Right renal cortex interstitium (tissue), 3 donors: ENCODE results near the gene SLC43A2. TPM values are rescaled to one million over a fixed set of nuclear protein-coding genes. Genes with fewer than 3 reads are reported as not detected.

ENCODE experiments used
- DNase-seq, 3 donors: peaks; one replicate each; pipeline ENCODE4 v3.0.0-alpha.2; 2013; ENCODE audit warnings: low read depth in 3 of 3, low spot score in 2 of 3
- polyA plus RNA-seq, 3 donors: library from polyadenylated mRNA; unstranded; fragments of 120-200 nt; gene quantifications; one replicate each; pipeline ENCODE4 v1.2.1, GENCODE V29; 2013; ENCODE audit not compliant: insufficient read length in 3 of 3

Gene SLC43A2
- polyA plus RNA-seq, 3 donors: 28.8 to 33.5 (median 30.7) TPM

DNA sequence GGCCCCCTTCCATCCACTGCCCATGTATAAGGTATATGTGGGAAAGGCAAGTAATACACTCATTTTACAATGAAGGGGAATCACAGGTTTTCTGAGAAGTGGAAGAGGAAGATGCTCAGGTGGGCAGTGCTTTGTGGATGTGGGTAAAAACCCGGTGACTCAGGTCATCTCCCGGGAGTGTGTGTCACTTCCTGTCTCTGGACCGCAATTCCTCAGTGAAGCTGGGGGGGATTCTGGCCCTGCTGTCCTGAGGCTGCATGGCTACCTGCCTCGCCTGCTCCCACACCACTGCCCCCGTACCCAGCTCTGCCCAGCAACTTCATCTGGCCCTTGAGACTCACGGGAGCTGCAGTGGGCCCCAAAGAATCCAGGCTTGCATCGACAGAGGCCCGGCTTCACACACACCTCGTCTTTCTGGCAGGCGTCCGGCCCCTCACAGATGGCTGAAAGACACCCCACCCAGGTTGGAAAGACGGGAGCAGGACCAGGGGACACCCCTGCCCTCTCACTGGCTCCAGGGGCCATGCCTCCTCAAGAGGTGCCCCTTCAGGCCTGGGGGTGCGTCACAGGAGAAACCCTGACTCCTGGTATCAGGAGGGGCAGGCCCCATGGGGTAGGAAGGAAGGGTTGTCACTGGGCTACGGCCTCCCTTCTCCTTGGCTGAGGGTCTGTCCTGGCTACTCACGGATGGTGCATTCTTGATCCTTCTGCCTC lies 16.0 kb upstream of the SLC43A2 start:
- DNase-seq: no peak

DNA sequence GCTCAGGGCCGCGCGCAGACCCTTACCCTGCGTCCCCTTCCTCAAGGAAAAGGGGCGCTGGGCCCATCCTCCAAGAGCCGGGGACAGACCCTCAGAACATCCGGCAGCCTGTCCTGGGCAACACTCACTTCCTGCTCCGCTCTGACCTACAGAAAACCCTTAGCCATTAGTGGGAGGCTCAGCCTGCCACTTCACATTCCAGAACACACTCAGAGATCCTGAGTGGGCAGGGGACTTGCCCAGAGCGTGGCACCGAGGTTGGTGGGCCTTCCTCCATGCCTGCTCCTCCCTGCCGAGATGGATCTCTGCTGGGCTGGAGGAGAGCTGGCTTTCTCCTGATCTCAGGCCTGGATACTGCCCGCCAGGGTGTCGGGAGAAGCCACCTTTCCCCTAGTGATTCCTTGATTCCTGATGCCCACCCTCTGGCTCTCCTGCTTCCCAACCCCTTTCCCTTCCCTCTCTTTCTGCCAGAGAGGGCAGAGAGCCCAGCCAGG lies 15.4 kb upstream of the SLC43A2 start:
- no peak for DNase-seq

DNA sequence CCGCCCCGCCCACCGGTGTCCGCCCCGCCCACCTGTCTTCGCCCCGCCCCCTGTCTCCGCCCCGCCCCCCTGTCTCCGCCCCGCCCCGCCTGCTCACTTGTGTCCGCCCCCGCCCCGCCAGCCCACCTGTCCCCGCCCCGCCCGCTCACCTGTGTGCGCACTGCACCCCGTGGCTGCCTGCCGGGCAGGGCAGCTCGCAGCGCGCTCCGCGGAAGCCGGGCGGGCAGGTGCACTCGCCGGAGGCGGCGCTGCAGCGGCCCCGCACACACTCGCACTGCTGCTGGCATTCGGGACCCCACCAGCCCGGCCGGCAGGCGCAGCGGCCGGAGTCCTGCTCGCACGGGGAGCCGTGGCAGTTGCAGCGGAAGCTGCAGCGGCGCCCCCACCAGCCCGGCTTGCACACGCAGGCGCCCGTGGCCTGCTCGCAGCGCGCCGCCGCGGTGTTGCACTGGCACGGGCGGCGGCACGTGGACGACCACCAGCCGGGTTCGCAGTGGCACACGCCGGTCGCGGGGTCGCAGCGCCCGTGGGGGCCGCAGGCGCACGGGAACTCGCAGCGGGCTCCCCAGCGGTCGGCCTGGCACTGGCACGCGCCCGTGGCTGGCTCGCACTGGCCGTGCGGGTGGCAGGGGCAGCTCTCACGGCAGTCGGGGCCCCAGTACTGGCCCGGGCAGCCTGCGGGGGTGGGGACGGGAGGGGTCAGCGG lies 14.8 kb upstream of the SLC43A2 start:
- DNase-seq: no peak

DNA sequence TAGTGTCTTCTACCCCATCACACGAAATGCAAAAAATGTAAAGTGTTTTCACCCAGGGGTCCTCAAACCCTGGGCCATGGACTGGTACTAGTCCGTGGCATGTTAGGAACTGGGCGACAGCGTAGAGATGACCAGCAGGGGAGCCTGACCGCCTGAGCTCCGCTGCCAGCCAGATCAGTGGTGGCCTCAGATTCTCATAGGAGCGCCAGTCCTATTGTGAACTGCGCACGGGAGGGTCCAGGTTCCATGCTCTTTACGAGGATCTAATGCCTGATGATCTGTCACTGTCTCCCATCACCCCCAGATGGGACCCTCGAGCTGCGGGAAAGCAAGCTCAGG lies 12.4 kb upstream of the SLC43A2 start:
- DNase-seq: no peak

DNA sequence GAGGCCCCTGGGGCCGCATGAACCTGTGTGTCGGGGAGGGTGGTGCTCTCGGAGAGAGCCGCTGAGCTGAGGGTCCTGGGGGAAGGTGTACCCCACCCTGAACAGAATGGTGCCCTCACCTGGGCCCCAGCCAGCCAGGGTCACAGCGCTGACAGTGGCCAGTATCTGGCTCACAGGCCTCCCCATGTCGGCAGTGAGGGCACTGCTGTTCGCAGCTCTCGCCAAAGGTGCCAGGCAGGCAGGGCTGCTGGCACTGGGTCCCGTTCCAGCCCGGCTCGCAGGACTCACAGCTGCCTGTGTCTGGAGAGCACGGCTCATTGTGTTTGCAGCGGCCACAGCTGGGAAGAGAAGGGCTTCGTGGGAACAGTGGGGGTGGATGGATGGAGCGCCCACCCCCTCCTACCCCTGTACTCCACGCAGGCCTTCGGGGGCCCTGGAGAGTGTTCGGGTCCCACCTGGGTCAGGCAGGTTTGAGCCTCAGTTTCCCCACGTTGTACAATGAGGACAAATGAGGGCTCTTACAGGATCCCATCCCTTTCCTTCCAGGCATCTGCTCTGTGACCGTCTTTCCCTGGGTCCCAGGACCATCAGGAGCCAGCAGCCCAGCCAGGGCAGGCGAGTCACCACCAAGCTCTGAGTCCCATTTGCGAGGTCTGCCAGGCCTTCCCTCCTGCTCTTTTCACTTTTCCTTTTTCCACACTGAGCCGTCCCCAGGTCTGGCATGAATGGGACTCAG lies 11.9 kb upstream of the SLC43A2 start:
- no peak for DNase-seq

DNA sequence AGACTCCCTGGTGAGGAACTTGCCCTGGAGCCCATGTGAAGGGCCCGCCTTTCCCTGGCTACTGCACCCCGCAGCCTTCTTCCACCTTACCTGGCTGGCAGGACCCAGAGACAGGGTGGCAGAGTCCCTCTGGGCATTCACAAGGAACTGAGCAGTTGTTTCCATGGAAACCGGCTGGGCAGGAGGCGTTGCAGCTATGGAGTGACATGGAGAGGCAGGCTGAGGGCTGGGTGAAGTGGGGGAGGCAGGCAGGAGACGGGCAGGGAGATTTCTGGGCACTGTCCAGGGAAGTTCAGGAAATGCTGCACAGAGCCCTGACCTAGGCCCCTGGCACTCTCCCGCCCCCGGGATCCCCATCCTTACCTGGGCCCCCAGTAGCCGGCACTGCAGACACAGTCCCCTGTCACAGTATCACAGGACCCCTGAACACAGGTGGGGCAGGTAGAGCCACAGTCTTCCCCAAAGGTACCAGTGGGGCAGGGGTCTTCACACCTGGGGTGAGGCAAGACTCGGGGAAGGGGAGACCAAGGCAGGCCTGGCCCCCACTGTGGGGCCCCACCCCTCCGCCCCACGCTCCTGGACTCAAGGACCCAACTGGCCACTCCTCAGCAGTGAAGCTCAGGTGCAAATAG lies 11.0 kb upstream of the SLC43A2 start:
- DNase-seq: no peak

DNA sequence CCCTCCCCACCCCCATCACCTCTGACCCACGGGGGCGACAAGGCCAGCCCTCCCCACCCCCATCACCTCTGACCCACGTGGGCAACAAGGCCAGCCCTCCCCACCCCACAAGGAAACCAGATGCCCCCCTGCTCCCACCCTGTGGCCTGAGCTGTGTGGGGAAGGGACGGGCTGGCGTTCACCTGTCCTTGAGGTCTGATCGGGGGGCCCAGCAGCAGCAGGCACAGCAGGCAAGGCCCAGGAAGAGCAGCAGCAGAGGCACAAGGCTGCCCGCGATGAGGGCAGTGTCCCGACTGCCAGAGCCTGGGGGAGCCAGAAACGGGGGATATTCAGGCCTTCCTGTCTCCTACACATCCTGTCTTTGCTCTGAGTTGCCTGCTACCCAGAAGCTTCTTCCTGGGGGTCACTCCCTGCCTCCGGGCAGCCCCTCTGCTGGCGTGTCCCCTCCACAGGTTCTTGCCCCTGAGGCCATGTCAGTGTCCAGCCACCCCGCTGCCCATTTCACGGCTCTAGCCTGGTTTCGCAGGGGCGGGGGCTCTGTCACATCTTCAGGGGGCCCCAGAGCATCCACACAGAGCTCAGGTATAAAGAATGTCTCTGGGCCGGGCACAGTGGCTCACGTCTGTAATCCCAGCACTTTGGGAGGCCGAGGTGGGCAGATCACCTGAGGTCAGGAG lies 10.1 kb upstream of the SLC43A2 start:
- no peak for DNase-seq

DNA sequence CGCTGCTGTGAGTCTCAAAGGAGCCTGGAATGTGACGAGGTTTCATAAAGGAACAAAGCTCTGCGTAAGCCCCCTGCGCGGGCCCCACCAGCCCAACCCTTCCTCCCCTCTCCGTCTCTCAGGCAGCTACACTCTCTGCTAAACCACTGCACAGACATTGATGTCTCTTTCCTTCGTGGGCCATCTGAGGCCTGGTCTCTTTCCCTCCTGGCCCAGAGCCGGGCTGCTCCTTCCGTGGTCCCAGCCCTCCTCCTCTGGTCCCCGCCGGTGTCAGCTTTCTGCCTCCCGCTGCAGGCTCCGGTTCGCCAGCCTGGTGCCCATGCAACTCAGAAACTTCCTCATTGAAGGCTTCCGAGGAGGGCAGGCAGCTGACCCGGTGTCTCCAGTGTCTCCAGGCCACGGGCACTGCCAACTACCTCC lies 9.5 kb upstream of the SLC43A2 start:
- no peak for DNase-seq

DNA sequence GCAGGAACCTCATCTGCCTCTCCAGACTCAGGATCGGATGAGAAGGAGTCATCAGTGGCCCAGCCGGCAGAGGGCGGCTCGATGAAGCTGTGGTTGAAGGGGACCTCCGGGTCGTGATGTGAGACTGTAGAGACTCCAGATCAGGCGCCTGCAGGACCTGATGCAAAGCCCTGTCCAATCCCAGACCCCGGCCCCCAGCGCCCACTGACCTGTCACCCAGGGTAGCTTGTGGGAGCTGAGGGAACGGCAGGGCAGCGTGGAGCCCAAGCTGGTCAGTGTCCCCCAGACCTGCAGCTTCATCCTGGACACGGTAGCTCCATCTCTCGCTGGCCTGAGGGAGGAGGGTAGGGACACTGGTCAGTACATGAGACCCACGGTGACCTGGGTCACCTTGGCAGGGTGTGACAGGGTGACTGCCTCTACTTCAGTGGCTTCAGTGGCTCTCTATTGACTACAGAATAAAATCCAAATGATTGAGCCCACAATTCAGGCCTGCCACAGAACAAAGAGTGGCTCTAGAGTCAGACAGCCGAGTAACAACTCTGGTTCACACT lies 8.2 kb upstream of the SLC43A2 start:
- no peak for DNase-seq

DNA sequence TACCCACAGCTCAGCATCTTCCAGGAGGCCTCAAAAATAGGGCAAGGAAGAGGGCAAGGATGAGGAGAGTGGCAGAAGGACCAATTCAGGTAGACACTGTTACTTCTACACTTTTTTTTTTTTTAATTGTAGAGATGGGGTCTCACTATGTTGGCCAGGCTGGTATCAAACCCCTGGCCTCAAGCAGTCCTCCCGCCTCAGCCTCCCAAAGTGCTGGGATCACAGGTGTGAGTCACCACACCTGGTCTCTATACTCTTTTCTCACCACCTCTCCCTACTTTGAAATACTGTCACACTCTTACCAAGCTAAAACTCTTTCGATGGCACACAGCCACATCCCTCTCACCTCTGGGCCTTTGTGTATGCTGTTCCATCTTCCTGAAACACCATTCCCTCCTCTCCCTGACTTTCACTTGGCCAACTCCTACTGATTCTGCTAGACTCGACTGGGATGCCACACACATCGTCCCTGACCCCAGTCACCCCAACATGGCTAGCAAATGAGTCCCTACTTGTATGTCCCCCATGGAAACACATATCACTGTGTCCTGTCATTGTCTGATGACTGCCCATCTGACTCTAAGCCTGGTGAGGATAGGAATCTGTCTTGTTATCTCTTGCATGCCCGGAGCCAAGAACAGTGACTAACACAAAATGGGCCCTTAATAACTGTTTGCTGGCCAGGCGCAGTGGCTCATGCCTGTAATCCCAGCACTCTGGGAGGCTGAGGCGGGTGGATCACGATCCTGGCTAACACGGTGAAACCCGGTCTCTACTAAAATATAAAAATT lies 7.2 kb upstream of the SLC43A2 start:
- DNase-seq: no peak

DNA sequence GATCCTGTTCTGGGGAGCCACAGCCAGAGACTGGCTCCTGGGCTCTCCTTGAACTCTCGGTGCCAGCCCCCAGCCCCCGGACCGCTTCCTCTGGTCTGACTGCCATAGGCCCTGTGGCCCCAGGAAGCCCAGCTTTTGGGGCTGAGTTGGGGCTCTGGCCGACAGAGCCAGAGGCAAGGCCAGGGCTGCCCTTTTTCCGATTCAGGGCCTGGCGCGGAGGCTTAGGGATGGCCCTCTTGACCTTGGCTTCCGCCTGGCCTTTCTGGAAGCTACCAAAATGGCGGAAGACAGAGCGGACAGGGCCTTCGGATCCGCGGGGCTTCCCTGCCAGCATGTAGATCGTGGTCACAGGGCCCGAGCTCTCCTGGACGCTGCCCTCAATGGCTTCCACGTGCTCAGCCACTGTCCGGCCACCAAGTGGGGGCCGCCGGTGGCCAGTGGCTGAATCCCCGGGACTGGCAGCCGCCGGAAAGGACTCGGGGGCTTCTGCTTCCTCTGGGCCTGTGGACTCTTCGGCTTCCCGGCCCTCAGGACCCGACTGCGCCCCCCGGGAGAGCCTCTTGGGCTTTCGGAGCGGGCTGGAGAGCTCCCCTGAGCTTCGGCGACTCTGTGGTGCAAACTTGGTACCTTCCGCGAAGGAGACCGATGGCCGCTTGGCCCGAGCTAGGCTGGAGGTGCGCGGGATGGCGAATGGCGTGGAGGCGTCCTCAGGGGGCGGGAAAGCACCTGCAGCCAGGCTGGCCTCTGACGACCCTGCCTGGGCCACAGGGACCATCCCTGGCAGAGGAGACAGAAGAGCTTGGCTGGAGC lies 6.4 kb upstream of the SLC43A2 start:
- DNase-seq: no peak

DNA sequence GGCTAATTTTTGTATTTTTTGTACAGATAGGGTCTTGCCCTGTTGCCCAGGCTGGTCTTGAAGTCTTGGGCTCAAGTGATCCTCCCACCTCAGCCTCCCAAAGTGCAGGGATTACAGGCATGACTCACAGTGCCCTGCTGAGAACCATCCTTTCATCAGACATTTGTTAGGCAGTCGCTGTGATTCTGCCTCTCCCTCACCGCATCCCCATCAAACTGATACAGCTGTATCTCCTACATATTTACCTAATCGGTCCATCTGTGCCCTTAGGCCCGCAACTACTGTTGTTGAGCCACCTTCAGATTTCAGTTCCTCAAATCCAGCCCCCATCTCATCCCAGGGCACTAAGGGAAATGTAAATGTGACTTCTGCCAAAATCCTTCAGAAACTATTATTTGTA lies 2.0 kb upstream of the SLC43A2 start:
- DNase-seq: no peak

DNA sequence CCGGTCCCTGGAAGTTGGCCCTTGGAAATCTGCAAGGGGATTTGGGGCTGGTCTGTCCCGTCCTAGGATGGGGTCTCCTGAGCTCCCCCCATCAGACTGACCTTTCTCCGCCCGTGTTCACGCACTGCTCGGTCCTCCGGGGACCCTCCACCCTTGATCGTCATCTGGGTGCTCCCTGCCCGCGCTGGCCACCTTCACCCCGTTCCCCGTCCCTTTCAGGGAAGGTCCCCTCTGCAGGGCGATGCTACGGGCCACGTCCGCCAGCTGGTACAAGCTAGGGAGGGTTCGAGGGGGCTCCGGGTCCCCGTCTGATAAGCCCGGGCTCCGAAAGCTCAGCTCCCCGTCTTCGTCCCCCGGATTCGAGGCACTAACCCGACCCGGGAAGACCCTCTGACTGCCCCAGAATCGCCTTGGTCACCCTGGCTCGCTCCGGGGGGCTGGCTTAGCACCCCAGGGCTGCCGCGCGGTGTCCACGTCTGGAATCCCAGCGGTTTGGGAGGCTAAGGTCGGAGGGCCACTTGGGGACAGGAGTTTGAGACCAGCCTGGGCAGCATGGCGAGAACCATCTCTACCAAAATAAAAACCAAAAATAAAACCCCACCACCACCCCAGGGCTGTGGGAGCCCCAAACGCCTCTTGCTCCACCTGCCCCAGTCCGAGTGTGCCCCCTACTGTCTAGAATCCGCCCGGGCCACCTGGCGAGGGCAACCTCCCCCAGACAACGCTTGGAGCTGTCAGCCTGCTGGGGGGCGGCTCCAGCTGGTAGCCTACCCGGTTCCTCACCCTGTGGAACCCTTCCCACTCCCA lies 1.1 kb upstream of the SLC43A2 start:
- DNase-seq: no peak

DNA sequence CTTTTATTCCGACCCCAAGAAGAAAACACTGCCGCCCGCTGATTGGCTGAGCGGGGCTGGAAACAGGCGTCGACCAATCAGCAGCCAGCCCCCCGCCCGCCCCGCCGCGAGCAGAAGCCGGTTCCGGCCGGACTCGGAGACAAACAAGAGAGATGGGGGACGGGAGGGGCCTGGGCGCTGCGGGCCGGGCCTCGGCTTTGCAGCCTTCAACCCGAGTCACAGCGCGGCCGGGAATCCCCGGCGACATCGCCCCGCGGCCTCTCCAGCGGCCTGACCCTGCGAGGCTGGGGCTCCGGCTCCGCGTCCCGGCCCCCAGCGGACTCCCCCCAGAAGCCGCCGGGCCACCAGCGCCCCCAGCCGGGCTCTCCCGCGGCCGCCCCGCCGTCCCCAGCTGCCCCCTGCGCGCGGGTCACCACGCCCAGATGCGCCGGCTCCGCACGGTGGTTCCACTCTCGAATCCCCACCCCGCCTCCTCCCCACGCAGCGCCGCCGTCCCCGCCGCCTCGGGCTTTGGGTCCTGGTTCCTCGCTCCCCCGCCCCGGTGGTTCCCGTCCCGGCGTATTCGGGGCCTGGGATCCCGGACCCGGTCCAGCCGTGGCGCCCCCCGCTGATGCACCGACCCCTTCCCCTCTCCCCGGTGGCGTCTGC lies 346 bp upstream of the SLC43A2 start:
- peak; percentile 79 to 90 (median 89) for DNase-seq

DNA sequence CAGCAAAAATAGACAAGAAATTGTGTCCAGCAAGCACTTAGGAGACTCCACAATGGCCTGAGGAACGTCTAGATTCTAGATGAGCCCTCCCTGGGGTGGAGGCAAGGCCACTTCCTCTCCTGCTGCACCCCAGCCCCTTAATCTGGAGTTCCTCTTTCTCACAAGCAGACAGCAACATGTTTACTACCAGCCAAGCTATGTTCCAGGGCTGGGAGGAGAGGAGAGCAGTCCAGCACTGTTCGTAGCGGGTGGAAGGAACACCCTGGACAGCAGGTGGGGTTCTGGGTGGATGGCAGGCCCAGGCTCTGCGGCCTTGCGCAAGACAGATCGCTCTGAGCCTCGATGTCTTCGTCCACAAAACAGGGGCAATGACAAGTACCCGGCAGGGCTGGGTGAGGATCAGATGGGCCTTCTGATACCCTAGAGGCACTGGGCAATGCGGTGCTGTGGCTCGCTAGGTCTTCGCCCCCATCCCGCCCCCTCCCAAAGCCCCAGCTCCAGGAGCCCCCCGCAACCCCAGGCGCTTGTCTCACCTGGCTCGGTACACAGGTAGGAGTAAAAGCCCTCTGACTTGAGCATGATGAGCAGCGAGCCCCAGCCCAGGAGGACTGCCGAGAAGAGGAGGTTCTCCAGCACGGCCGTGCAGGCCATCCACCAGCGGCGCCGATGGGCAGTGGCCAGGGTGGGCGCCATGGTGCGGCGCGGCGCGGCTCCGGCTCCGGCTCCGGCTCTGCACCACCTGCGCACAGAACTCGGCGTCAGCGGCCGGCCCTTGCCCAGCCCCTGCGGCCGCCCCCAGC lies 1.3 kb downstream of the SLC43A2 start:
- DNase-seq: no peak

DNA sequence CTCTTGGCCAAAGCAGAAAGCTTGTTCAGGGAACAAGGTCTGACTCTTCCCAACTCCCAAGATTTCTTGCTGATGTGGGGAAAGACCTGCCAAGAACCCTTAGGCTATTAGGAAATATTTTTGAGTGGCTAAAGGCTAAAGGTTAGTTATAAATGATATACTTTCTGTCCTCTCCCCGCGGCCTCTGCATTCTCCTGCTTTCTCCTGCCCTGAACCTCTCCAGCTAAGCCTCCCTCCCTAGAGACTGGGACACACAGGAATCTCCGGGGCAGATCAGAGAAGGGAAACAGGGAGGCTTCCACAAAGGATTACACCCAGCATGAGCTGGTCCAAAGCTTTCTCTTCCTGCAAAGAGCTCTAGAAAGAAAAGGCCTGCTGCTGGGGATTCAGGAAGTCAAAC lies 2.3 kb downstream of the SLC43A2 start:
- no peak for DNase-seq

DNA sequence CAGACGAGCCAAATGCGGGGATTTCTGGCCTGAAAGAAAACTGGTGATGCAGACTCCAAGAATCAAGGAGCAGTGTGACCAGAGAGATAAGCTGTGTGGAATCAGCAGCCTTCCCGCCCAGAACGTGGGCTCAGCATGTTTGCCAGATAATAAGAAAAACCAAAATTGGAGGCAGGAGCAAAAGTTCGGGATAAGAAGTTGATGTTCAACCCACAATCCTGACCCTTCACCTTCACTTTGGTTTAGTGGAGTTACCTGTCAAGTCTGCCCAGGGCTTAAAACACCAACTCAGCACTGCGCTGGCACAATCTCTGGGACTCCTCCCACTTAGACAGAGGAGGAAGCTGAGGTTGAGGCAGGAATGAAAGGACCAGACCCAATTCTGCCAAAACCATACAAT lies 3.1 kb downstream of the SLC43A2 start:
- no peak for DNase-seq
